ENCODE measurements around the gene MCC.

MCC gene

GRCh38 chr5:113311301-113311700 lies 177.0 kb downstream of the MCC start:
- DNase-seq, result no peak

- no peak for DNase-seq
Observed at GRCh38 chr5:113302120-113302519, 186.1 kb downstream of the MCC start.

- DNase-seq, result no peak
Observed at GRCh38 chr5:113299591-113299990, 188.7 kb downstream of the MCC start.

- DNase-seq, result peak; percentile 38
Observed at GRCh38 chr5:113296676-113297075, 191.6 kb downstream of the MCC start.

- DNase-seq, result no peak
Observed at GRCh38 chr5:113295111-113295539, 193.1 kb downstream of the MCC start.

GRCh38 chr5:113294311-113295110 lies 193.7 kb downstream of the MCC start:
- peak; percentile 92 for DNase-seq

- DNase-seq, result no peak
Observed at GRCh38 chr5:113293975-113294310, 194.3 kb downstream of the MCC start.

GRCh38 chr5:113293068-113293974 lies 194.9 kb downstream of the MCC start:
- no peak for DNase-seq

- no peak for DNase-seq
Observed at GRCh38 chr5:113292462-113292861, 195.8 kb downstream of the MCC start.

- DNase-seq, result no peak
Observed at GRCh38 chr5:113283558-113283957, 204.7 kb downstream of the MCC start.

GRCh38 chr5:113282472-113282871 lies 205.8 kb downstream of the MCC start:
- DNase-seq, result no peak

- DNase-seq, result no peak
Observed at GRCh38 chr5:113281194-113281593, 207.1 kb downstream of the MCC start.

- DNase-seq, result no peak
Observed at GRCh38 chr5:113280541-113280940, 207.7 kb downstream of the MCC start.

GRCh38 chr5:113278976-113279375 lies 209.3 kb downstream of the MCC start:
- DNase-seq, result peak; percentile 33

GRCh38 chr5:113276493-113276892 lies 211.8 kb downstream of the MCC start:
- no peak for DNase-seq

- peak; percentile 72 for DNase-seq
Observed at GRCh38 chr5:113276001-113276400, 212.3 kb downstream of the MCC start.

- no peak for DNase-seq
Observed at GRCh38 chr5:113274836-113275414, 213.3 kb downstream of the MCC start.

GRCh38 chr5:113273948-113274347 lies 214.3 kb downstream of the MCC start:
- DNase-seq, result no peak

GRCh38 chr5:113271745-113272454 lies 216.4 kb downstream of the MCC start:
- no peak for DNase-seq

- DNase-seq, result peak; percentile 23
Observed at GRCh38 chr5:113271015-113271414, 217.2 kb downstream of the MCC start.

GRCh38 chr5:113270086-113270485 lies 218.2 kb downstream of the MCC start:
- no peak for DNase-seq

Data from fibroblast of skin of abdomen (primary cell).